WTC11 (cell line): ENCODE measurements around the gene FKBP5. TPM values are rescaled to one million over a fixed set of nuclear protein-coding genes. Genes with fewer than 3 reads are reported as not detected.
A peak's percentile ranks its signal among the peaks of the same experiment; 100 is the strongest.

ENCODE experiments used
- ATAC-seq: fragments of 200-7000 bp; cut with Tn5 transposase; 2 replicates; pipeline ENCODE4 v1.10.0; 2021; ENCODE audit warnings: mild to moderate bottlenecking, moderate library complexity
- CTCF ChIA-PET: fragments of 300-600 bp; sonication (Branson Sonifier 250); formaldehyde crosslinking; loops from one replicate; lab custom pipeline; 2021; ENCODE audit warnings: antibody characterized with exemption; lab: Charles Lee
- POLR2A ChIA-PET: fragments of 350-600 bp; sonication (Branson Sonifier 250); formaldehyde crosslinking; loops from one replicate; lab custom pipeline; 2021; ENCODE audit warnings: antibody characterized with exemption; lab: Charles Lee
- DNase-seq: peaks from one replicate; pipeline ENCODE4 v3.0.0; 2021; ENCODE audit warnings: low spot score
- H3K27ac Mint-ChIP-seq: 2 replicates; pipeline ENCODE4 v1.8.0; 2021; ENCODE audit warnings: mixed read lengths
- H3K27me3 Mint-ChIP-seq: 2 replicates; pipeline ENCODE4 v1.8.0; 2021; ENCODE audit warnings: low read depth, mild to moderate bottlenecking, moderate library complexity, mixed read lengths
- H3K36me3 Mint-ChIP-seq: 2 replicates; pipeline ENCODE4 v1.8.0; 2021; ENCODE audit warnings: mixed read lengths
- H3K4me1 Mint-ChIP-seq: 2 replicates; pipeline ENCODE4 v1.8.0; 2022; ENCODE audit warnings: mixed read lengths
- H3K4me3 Mint-ChIP-seq: 2 replicates; pipeline ENCODE4 v1.8.0; 2021; ENCODE audit warnings: mild to moderate bottlenecking, moderate library complexity, mixed read lengths
- H3K9me3 Mint-ChIP-seq: 2 replicates; pipeline ENCODE4 v1.8.0; 2021; ENCODE audit warnings: mixed read lengths
- ARID4B ChIP-seq: sonication (generic); formaldehyde crosslinking; IDR thresholded peaks from 2 replicates; pipeline ENCODE4 v1.8.0; 2023; ENCODE audit warnings: missing genetic modification reagents, mild to moderate bottlenecking, borderline replicate concordance
- CREM ChIP-seq: sonication (generic); formaldehyde crosslinking; IDR thresholded peaks from 2 replicates; pipeline ENCODE4 v1.8.1; 2022; ENCODE audit warnings: mild to moderate bottlenecking, missing genetic modification reagents, moderate library complexity
- E2F5 ChIP-seq: sonication (generic); formaldehyde crosslinking; IDR thresholded peaks from 2 replicates; pipeline ENCODE4 v1.8.1; 2022; ENCODE audit warnings: mild to moderate bottlenecking, moderate library complexity, missing genetic modification reagents
- EMX1 ChIP-seq: fragments of 250-450 bp; sonication (Bioruptor Pico); IDR thresholded peaks from 2 replicates; pipeline ENCODE4 v1.8.0; 2021; ENCODE audit warnings: mild to moderate bottlenecking
- ERG ChIP-seq: fragments of 250-450 bp; sonication (Bioruptor Pico); IDR thresholded peaks from 2 replicates; pipeline ENCODE4 v1.8.0; 2021; ENCODE audit warnings: mild to moderate bottlenecking
- ETV6 ChIP-seq: sonication (generic); formaldehyde crosslinking; IDR thresholded peaks from 2 replicates; pipeline ENCODE4 v1.8.1; 2022; ENCODE audit warnings: mild to moderate bottlenecking, missing genetic modification reagents
- GRHL2 ChIP-seq: fragments of 250-450 bp; sonication (Bioruptor Pico); IDR thresholded peaks from 2 replicates; pipeline ENCODE4 v1.8.0; 2022; ENCODE audit warnings: mild to moderate bottlenecking, moderate library complexity; ENCODE audit not compliant: insufficient replicate concordance, severe bottlenecking
- HMGXB4 ChIP-seq: sonication (generic); formaldehyde crosslinking; IDR thresholded peaks from 2 replicates; pipeline ENCODE4 v1.8.1; 2023; ENCODE audit warnings: mild to moderate bottlenecking, moderate library complexity, missing genetic modification reagents
- JAZF1 ChIP-seq: fragments of 250-450 bp; sonication (Bioruptor Pico); IDR thresholded peaks from 2 replicates; pipeline ENCODE4 v1.9.0; 2021; ENCODE audit warnings: moderate library complexity, mild to moderate bottlenecking, inconsistent platforms
- MAX ChIP-seq: sonication (generic); formaldehyde crosslinking; IDR thresholded peaks from 2 replicates; pipeline ENCODE4 v1.8.0; 2022; ENCODE audit warnings: mild to moderate bottlenecking, missing genetic modification reagents
- NFATC4 ChIP-seq: fragments of 250-450 bp; sonication (Bioruptor Pico); IDR thresholded peaks from 2 replicates; pipeline ENCODE4 v1.9.0; 2021; ENCODE audit warnings: mild to moderate bottlenecking
- NFYB ChIP-seq: sonication (generic); formaldehyde crosslinking; conservative IDR thresholded peaks from 2 replicates; pipeline ENCODE4 v1.8.0; 2022; ENCODE audit warnings: low read depth, missing genetic modification reagents
- TEAD4 ChIP-seq: sonication (generic); formaldehyde crosslinking; IDR thresholded peaks from 2 replicates; pipeline ENCODE4 v1.8.0; 2022; ENCODE audit warnings: mild to moderate bottlenecking, missing genetic modification reagents
- TP53 ChIP-seq: sonication (generic); formaldehyde crosslinking; IDR thresholded peaks from 2 replicates; pipeline ENCODE4 v1.8.1; 2023; ENCODE audit warnings: mild to moderate bottlenecking, missing genetic modification reagents
- ZMAT4 ChIP-seq: fragments of 250-450 bp; sonication (Bioruptor Pico); IDR thresholded peaks from 2 replicates; pipeline ENCODE4 v1.9.0; 2021; ENCODE audit warnings: mild to moderate bottlenecking
- ZNF138 ChIP-seq: sonication (generic); formaldehyde crosslinking; conservative IDR thresholded peaks from 2 replicates; pipeline ENCODE4 v1.8.1; 2022; ENCODE audit warnings: mild to moderate bottlenecking, moderate library complexity, missing genetic modification reagents
- ZNF416 ChIP-seq: fragments of 250-450 bp; sonication (Bioruptor Pico); IDR thresholded peaks from 2 replicates; pipeline ENCODE4 v1.9.0; 2021; ENCODE audit warnings: mild to moderate bottlenecking, inconsistent platforms
- total RNA-seq: library from RNA; stranded (reverse); gene quantifications from 3 replicates; pipeline ENCODE4 v1.2.3, GENCODE V29; 2021
- TF ChIP-seq, protein P1 (sequence below): sonication (generic); formaldehyde crosslinking; IDR thresholded peaks from 2 replicates; pipeline ENCODE4 v1.8.0; 2022; ENCODE audit warnings: missing genetic modification reagents

The FKBP5 gene
- total RNA-seq, 1 experiment from 2014 or later = 27.2 TPM

DNA sequence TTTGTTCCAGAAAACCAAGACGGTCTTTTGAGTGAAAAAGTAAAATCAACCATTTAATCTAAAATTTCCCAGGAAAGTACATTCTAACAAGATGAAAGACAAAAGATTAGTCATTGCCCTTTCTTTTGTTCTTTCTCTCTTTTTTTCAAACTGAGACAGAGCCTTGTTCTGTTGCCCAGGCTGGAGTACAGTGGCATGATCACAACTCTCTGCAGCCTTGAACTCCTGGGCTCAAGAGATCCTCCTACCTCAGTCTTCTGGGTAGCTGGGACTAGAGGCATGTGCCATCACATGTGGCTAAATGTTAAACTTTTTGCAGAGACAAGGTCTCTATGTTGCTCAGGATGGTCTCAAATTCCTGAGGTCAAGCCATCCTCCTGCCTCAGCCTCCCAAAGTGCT lies 75.0 kb downstream of the FKBP5 start:
- ATAC-seq = no peak
- Mint-ChIP-seq H3K9me3 (no peaks in the 10 kb centered on the region), H3K27ac (no peak overlapping the region), H3K4me1 (peaks cover 7% of the 10 kb centered on the region), H3K36me3 (peaks cover 20% of the 10 kb centered on the region), H3K4me3 (no peak overlapping the region), H3K27me3 (no peaks in the 10 kb centered on the region)
- TF ChIP-seq MAX = no peak
- no peak for TF ChIP-seq NFATC4 (CRISPR knock-in tag)
- POLR2A ChIA-PET = no interaction called here
- CTCF ChIA-PET = no interaction called here
- DNase-seq = no peak

GRCh38 chr6:35611240-35611639 lies 77.5 kb downstream of the FKBP5 start:
- TF ChIP-seq ETV6 (CRISPR knock-in tag) (no peak), TP53 (no peak)
- ATAC-seq = no peak
- H3K27ac Mint-ChIP-seq = no peak overlapping the region
- no peaks in the 10 kb centered on the region for H3K9me3 Mint-ChIP-seq
- H3K27me3 Mint-ChIP-seq = no peaks in the 10 kb centered on the region
- peaks cover 7% of the 10 kb centered on the region for H3K4me1 Mint-ChIP-seq
- DNase-seq = no peak
- ChIA-PET POLR2A (no interaction called here), CTCF (interaction anchor here (0.6 to 1.8 kb wide), 5 partner anchors 13 to 552 kb away, joined by 3 to 6 read pairs (median 4); partner anchors contain the start of gene ARMC12)
- H3K36me3 Mint-ChIP-seq = peaks cover 19% of the 10 kb centered on the region
- H3K4me3 Mint-ChIP-seq = no peak overlapping the region

DNA sequence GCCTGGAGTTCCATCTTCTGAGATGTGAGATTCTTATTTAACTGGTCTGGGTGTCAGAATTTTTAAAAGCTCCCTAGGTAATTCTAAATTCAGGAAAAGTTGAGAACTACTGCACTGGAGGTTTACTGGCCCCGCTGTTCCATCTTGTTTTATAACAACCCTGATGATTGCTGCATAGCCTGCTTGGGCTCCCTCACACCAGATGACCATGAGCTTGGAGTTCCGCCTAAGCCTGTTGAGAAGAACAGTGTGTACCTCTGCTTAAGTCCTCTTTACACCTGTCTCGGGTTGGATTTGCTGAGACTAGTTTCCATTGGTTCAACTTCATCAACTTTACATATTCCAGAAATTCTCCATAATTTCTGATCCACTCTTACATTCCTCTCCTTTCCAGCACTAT lies 77.9 kb downstream of the FKBP5 start:
- Mint-ChIP-seq H3K27ac (peak overlapping the region; percentile 14; the same call in 1 of the 2 replicates), H3K4me3 (no peak overlapping the region), H3K36me3 (peaks cover 19% of the 10 kb centered on the region), H3K4me1 (peaks cover 7% of the 10 kb centered on the region), H3K9me3 (no peaks in the 10 kb centered on the region), H3K27me3 (no peaks in the 10 kb centered on the region)
- CTCF ChIA-PET = interaction anchor here (0.6 to 1.8 kb wide), 5 partner anchors 14 to 553 kb away, joined by 3 to 6 read pairs (median 4); partner anchors contain the start of gene ARMC12
- no peak for DNase-seq
- no peak for ATAC-seq
- POLR2A ChIA-PET = no interaction called here
- no peak for TF ChIP-seq ERG (CRISPR knock-in tag)
- no peak for TF ChIP-seq ARID4B (CRISPR knock-in tag)
- no peak for TF ChIP-seq ETV6 (CRISPR knock-in tag)
- no peak for TF ChIP-seq GRHL2 (CRISPR knock-in tag)
- TF ChIP-seq TEAD4 (CRISPR knock-in tag) = no peak
- TF ChIP-seq, protein P1, sequence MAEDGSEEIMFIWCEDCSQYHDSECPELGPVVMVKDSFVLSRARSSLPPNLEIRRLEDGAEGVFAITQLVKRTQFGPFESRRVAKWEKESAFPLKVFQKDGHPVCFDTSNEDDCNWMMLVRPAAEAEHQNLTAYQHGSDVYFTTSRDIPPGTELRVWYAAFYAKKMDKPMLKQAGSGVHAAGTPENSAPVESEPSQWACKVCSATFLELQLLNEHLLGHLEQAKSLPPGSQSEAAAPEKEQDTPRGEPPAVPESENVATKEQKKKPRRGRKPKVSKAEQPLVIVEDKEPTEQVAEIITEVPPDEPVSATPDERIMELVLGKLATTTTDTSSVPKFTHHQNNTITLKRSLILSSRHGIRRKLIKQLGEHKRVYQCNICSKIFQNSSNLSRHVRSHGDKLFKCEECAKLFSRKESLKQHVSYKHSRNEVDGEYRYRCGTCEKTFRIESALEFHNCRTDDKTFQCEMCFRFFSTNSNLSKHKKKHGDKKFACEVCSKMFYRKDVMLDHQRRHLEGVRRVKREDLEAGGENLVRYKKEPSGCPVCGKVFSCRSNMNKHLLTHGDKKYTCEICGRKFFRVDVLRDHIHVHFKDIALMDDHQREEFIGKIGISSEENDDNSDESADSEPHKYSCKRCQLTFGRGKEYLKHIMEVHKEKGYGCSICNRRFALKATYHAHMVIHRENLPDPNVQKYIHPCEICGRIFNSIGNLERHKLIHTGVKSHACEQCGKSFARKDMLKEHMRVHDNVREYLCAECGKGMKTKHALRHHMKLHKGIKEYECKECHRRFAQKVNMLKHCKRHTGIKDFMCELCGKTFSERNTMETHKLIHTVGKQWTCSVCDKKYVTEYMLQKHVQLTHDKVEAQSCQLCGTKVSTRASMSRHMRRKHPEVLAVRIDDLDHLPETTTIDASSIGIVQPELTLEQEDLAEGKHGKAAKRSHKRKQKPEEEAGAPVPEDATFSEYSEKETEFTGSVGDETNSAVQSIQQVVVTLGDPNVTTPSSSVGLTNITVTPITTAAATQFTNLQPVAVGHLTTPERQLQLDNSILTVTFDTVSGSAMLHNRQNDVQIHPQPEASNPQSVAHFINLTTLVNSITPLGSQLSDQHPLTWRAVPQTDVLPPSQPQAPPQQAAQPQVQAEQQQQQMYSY = no peak
- TF ChIP-seq CREM (CRISPR knock-in tag) = no peak
- no peak for TF ChIP-seq EMX1 (CRISPR knock-in tag)
- TF ChIP-seq ZMAT4 (CRISPR knock-in tag) = no peak
- no peak for TF ChIP-seq HMGXB4 (CRISPR knock-in tag)
- no peak for TF ChIP-seq JAZF1 (CRISPR knock-in tag)
- TF ChIP-seq E2F5 = no peak
- no peak for TF ChIP-seq ZNF138 (CRISPR knock-in tag)
- TF ChIP-seq ZNF416 (CRISPR knock-in tag) = no peak
- TF ChIP-seq NFYB = no peak
